Neural cell (in vitro differentiated cells): ENCODE data around the gene HS3ST1. TPM values are rescaled to one million over a fixed set of nuclear protein-coding genes. Genes with fewer than 3 reads are reported as not detected.

Experiments used
- H2AFZ ChIP-seq: fragments of 200-600, 300-800 bp; sonication (generic), shearing (Covaris generic); 2 replicates; pipeline ENCODE4 v1.6.0; 2014; ENCODE audit warnings: low read depth, mild to moderate bottlenecking, antibody characterized with exemption, low read length, moderate library complexity
- H3F3A ChIP-seq: fragments of 200-600 bp; shearing (Covaris generic); 2 replicates; pipeline ENCODE4 v1.6.1; 2016; ENCODE audit warnings: mild to moderate bottlenecking, moderate library complexity, mixed read lengths, antibody characterized with exemption, low read length; ENCODE audit not compliant: insufficient read depth, poor library complexity, severe bottlenecking
- H3K27ac ChIP-seq: fragments of 200-600, 300-800 bp; sonication (generic), shearing (Covaris generic); 2 replicates; pipeline ENCODE4 v1.5.1; 2014; ENCODE audit warnings: mild to moderate bottlenecking, low read length, moderate library complexity
- H3K27me3 ChIP-seq: fragments of 300-800, 200-600 bp; sonication (generic), shearing (Covaris generic); 2 replicates; pipeline ENCODE4 v1.6.0; 2014; ENCODE audit warnings: mild to moderate bottlenecking, low read depth, low read length, moderate library complexity; ENCODE audit not compliant: insufficient read depth
- H3K36me3 ChIP-seq: fragments of 300-800, 200-600 bp; sonication (generic), shearing (Covaris generic); 2 replicates; pipeline ENCODE4 v1.5.1; 2014; ENCODE audit warnings: mild to moderate bottlenecking, antibody characterized with exemption, low read length, moderate library complexity; ENCODE audit not compliant: insufficient read depth
- H3K4me2 ChIP-seq: fragments of 300-800, 200-600 bp; sonication (generic), shearing (Covaris generic); 2 replicates; pipeline ENCODE4 v1.6.0; 2014; ENCODE audit warnings: mild to moderate bottlenecking, low read length
- H3K4me3 ChIP-seq: fragments of 300-800, 200-600 bp; sonication (generic), shearing (Covaris generic); 2 replicates; pipeline ENCODE4 v1.5.1; 2014; ENCODE audit warnings: mild to moderate bottlenecking, low read length, moderate library complexity
- H3K79me2 ChIP-seq: fragments of 200-600 bp; shearing (Covaris generic); replicated peaks from 2 replicates; pipeline ENCODE4 v1.6.0; 2014; ENCODE audit warnings: mild to moderate bottlenecking, low read length, moderate library complexity; ENCODE audit not compliant: insufficient read depth
- H3K9ac ChIP-seq: fragments of 300-800, 200-600 bp; sonication (generic), shearing (Covaris generic); 2 replicates; pipeline ENCODE4 v1.6.1; 2016; ENCODE audit warnings: mild to moderate bottlenecking, low read length, mixed read lengths
- H3K9me2 ChIP-seq: fragments of 200-600 bp; shearing (Covaris generic); 2 replicates; pipeline ENCODE4 v1.6.1; 2016; ENCODE audit warnings: mild to moderate bottlenecking, low read length, mixed read lengths; ENCODE audit not compliant: insufficient read depth
- H3K9me3 ChIP-seq: fragments of 200-600, 300-800 bp; sonication (generic), shearing (Covaris generic); 2 replicates; pipeline ENCODE4 v1.6.1; 2016; ENCODE audit warnings: mild to moderate bottlenecking, mixed run types, low read length, moderate library complexity, mixed read lengths
- H4K20me1 ChIP-seq: fragments of 200-600 bp; shearing (Covaris generic); 2 replicates; pipeline ENCODE4 v1.6.1; 2016; ENCODE audit warnings: mild to moderate bottlenecking, mixed run types; ENCODE audit not compliant: insufficient read depth
- CTCF ChIP-seq: fragments of 450-650 bp; IDR thresholded peaks from 2 replicates; pipeline ENCODE4 v1.5.1; 2014; ENCODE audit warnings: antibody characterized with exemption, mild to moderate bottlenecking, moderate library complexity; ENCODE audit not compliant: poor library complexity, severe bottlenecking
- EP300 ChIP-seq: fragments of 450-650 bp; conservative IDR thresholded peaks from 2 replicates; pipeline ENCODE4 v1.6.1; 2014; ENCODE audit warnings: antibody characterized with exemption, mild to moderate bottlenecking, moderate library complexity; ENCODE audit not compliant: poor library complexity, severe bottlenecking
- EZH2 ChIP-seq: fragments of 200-600, 300-800 bp; shearing (Covaris generic), sonication (generic); IDR thresholded peaks from 2 replicates; pipeline ENCODE4 v1.6.1; 2014; ENCODE audit warnings: antibody characterized with exemption, low read length, borderline replicate concordance, mild to moderate bottlenecking; ENCODE audit not compliant: insufficient read depth, poor library complexity, severe bottlenecking
- MXI1 ChIP-seq: fragments of 450-650 bp; conservative IDR thresholded peaks from 2 replicates; pipeline ENCODE4 v1.6.1; 2014; ENCODE audit warnings: antibody characterized with exemption, mild to moderate bottlenecking; ENCODE audit not compliant: poor library complexity, severe bottlenecking
- POLR2AphosphoS5 ChIP-seq: IDR thresholded peaks from 2 replicates; pipeline ENCODE4 v1.6.1; 2012
- RAD21 ChIP-seq: fragments of 450-650 bp; conservative IDR thresholded peaks from 2 replicates; pipeline ENCODE4 v1.6.1; 2014; ENCODE audit warnings: antibody characterized with exemption, mild to moderate bottlenecking, moderate library complexity
- REST ChIP-seq: IDR thresholded peaks from 2 replicates; pipeline ENCODE4 v1.6.1; 2012; ENCODE audit warnings: borderline replicate concordance
- SMC3 ChIP-seq: fragments of 450-650 bp; conservative IDR thresholded peaks from 2 replicates; pipeline ENCODE4 v1.6.1; 2014; ENCODE audit warnings: antibody characterized with exemption, mild to moderate bottlenecking, moderate library complexity; ENCODE audit not compliant: poor library complexity
- TAF1 ChIP-seq: IDR thresholded peaks from 2 replicates; pipeline ENCODE4 v1.6.1; 2012; ENCODE audit warnings: low read depth
- polyA plus RNA-seq: library from polyadenylated mRNA; depleted of rRNA; stranded (reverse); fragments of >200 nt; gene quantifications from 2 replicates; pipeline ENCODE4 v1.2.3, GENCODE V29; 2014

Gene HS3ST1
- polyA plus RNA-seq, 1 donor from 2014 or later: 0.35 TPM

GRCh38 chr4:11368701-11369115 is 60.0 kb downstream of the HS3ST1 start:
- H3K27ac ChIP-seq: no peak overlapping the region
- H3K4me3 ChIP-seq: no peak overlapping the region

GRCh38 chr4:11367371-11367770 is 61.3 kb downstream of the HS3ST1 start:
- no peak overlapping the region for H2AFZ ChIP-seq
- TF ChIP-seq POLR2AphosphoS5 (no peak), RAD21 (no peak), MXI1 (no peak), EP300 (no peak), CTCF (no peak), SMC3 (no peak), REST (no peak), TAF1 (no peak), EZH2 (no peak)
- no peak overlapping the region for H3K9ac ChIP-seq
- no peaks in the 10 kb centered on the region for H4K20me1 ChIP-seq
- no peaks in the 10 kb centered on the region for H3K27me3 ChIP-seq
- H3F3A ChIP-seq: no peaks in the 10 kb centered on the region
- H3K4me2 ChIP-seq: no peak overlapping the region
- H3K9me2 ChIP-seq: no peaks in the 10 kb centered on the region
- H3K9me3 ChIP-seq: no peaks in the 10 kb centered on the region
- no peak overlapping the region for H3K27ac ChIP-seq
- no peaks in the 10 kb centered on the region for H3K79me2 ChIP-seq
- H3K4me3 ChIP-seq: no peak overlapping the region
- H3K36me3 ChIP-seq: no peaks in the 10 kb centered on the region

More at GRCh38 chr4:11368701-11369115, 60.0 kb downstream of the HS3ST1 start:
- Histone ChIP-seq H3K4me2 (no peak overlapping the region), H3K36me3 (no peaks in the 10 kb centered on the region), H3K27me3 (no peaks in the 10 kb centered on the region), H3F3A (no peaks in the 10 kb centered on the region), H3K79me2 (no peaks in the 10 kb centered on the region), H2AFZ (no peak overlapping the region), H3K9me3 (no peaks in the 10 kb centered on the region), H3K9me2 (no peaks in the 10 kb centered on the region), H3K9ac (no peak overlapping the region), H4K20me1 (no peaks in the 10 kb centered on the region)
- TF ChIP-seq RAD21 (no peak), EP300 (no peak), REST (no peak), MXI1 (no peak), POLR2AphosphoS5 (no peak)
